ENCODE measurements around the gene CARD8.
A peak's percentile ranks its signal among the peaks of the same experiment; 100 is the strongest.
"Not testable (repeated sequence)": the region's sequence is repeated elsewhere in the genome, so short reads cannot be mapped to it uniquely, and the experiment has no call there.

Gene CARD8

GRCh38 chr19:48248081-48248833 lies 7.5 kb downstream of the CARD8 start:
- H3K9me3 ChIP-seq (ENCODE audit: control insufficient read depth, low read length), result no peaks in the 10 kb centered on the region
- H3K4me3 ChIP-seq (ENCODE audit: low read depth, low read length), result peak overlapping the region; percentile 5
- H2AFZ ChIP-seq, result no peak overlapping the region
- no peak overlapping the region for H3K27ac ChIP-seq
- no peaks in the 10 kb centered on the region for H3K79me2 ChIP-seq
- TF ChIP-seq CTCF (IDR thresholded peaks at IDR 0.05), result no peak
- no peak overlapping the region for H3K9ac ChIP-seq
- H3K27me3 ChIP-seq (ENCODE audit: control insufficient read depth, insufficient read depth, low read length), result no peaks in the 10 kb centered on the region
- H3K4me2 ChIP-seq (ENCODE audit: low read length), result no peak overlapping the region
- H3K4me1 ChIP-seq, result no peaks in the 10 kb centered on the region
- no peaks in the 10 kb centered on the region for H3K36me3 ChIP-seq (ENCODE audit: control insufficient read depth, insufficient read depth, low read length)

- TF ChIP-seq CTCF (IDR thresholded peaks at IDR 0.05), result no peak
- Histone ChIP-seq H3K4me1 (no peaks in the 10 kb centered on the region), H3K9ac (no peak overlapping the region), H3K27me3 (ENCODE audit: control insufficient read depth, insufficient read depth, low read length) (no peaks in the 10 kb centered on the region), H3K27ac (no peak overlapping the region), H3K36me3 (ENCODE audit: control insufficient read depth, insufficient read depth, low read length) (no peaks in the 10 kb centered on the region), H3K4me3 (ENCODE audit: low read depth, low read length) (no peak overlapping the region), H3K79me2 (no peaks in the 10 kb centered on the region), H2AFZ (no peak overlapping the region), H3K9me3 (ENCODE audit: control insufficient read depth, low read length) (no peaks in the 10 kb centered on the region), H3K4me2 (ENCODE audit: low read length) (no peak overlapping the region)
Observed at GRCh38 chr19:48247212-48247611, 8.5 kb downstream of the CARD8 start.

- no peak for TF ChIP-seq CTCF (IDR thresholded peaks at IDR 0.05)
- no peaks in the 10 kb centered on the region for H3K79me2 ChIP-seq
- no peaks in the 10 kb centered on the region for H3K27me3 ChIP-seq (ENCODE audit: control insufficient read depth, insufficient read depth, low read length)
- no peaks in the 10 kb centered on the region for H3K4me1 ChIP-seq
- H3K4me2 ChIP-seq (ENCODE audit: low read length), result no peak overlapping the region
- no peak overlapping the region for H3K9ac ChIP-seq
- no peak overlapping the region for H2AFZ ChIP-seq
- H3K4me3 ChIP-seq (ENCODE audit: low read depth, low read length), result no peak overlapping the region
- no peaks in the 10 kb centered on the region for H3K9me3 ChIP-seq (ENCODE audit: control insufficient read depth, low read length)
- no peaks in the 10 kb centered on the region for H3K36me3 ChIP-seq (ENCODE audit: control insufficient read depth, insufficient read depth, low read length)
- H3K27ac ChIP-seq, result no peak overlapping the region
Observed at GRCh38 chr19:48246101-48246500, 9.6 kb downstream of the CARD8 start.

- Histone ChIP-seq H3K27ac (no peak overlapping the region), H2AFZ (no peak overlapping the region), H3K4me3 (ENCODE audit: low read depth, low read length) (no peak overlapping the region), H3K9me3 (ENCODE audit: control insufficient read depth, low read length) (no peaks in the 10 kb centered on the region), H3K27me3 (ENCODE audit: control insufficient read depth, insufficient read depth, low read length) (no peaks in the 10 kb centered on the region), H3K36me3 (ENCODE audit: control insufficient read depth, insufficient read depth, low read length) (no peaks in the 10 kb centered on the region), H3K79me2 (no peaks in the 10 kb centered on the region), H3K4me1 (no peaks in the 10 kb centered on the region), H3K4me2 (ENCODE audit: low read length) (no peak overlapping the region), H3K9ac (no peak overlapping the region)
- no peak for TF ChIP-seq CTCF (IDR thresholded peaks at IDR 0.05)
Observed at GRCh38 chr19:48244281-48244680, 11.4 kb downstream of the CARD8 start.

- not testable (repeated sequence) for H3K36me3 ChIP-seq (ENCODE audit: control insufficient read depth, insufficient read depth, low read length)
Observed at GRCh38 chr19:48241771-48242170, 13.9 kb downstream of the CARD8 start.

More at GRCh38 chr19:48241771-48242170, 13.9 kb downstream of the CARD8 start:
- H3K9me3 ChIP-seq (ENCODE audit: control insufficient read depth, low read length); H3K4me3 ChIP-seq (ENCODE audit: low read depth, low read length); H3K79me2 ChIP-seq; H3K27ac ChIP-seq; H2AFZ ChIP-seq; H3K4me2 ChIP-seq (ENCODE audit: low read length); H3K27me3 ChIP-seq (ENCODE audit: control insufficient read depth, insufficient read depth, low read length); H3K4me1 ChIP-seq; H3K9ac ChIP-seq: not testable (repeated sequence)
